ENCODE results near the gene MAPK8IP1. TPM values are rescaled to one million over a fixed set of nuclear protein-coding genes. Genes with fewer than 3 reads are reported as not detected.

MAPK8IP1 gene
- total RNA-seq, 4 donors from 2014 or later: 1.9 to 11.1 (median 2.6) TPM

- H3K36me3 ChIP-seq: peaks cover 0 to 37% (median 15%) of the 10 kb centered on the region in 4 donors
- in situ Hi-C loops (cut with MboI; ENCODE audit: low pct_ligation_motif_present in 1 of 4, low pct_unique_long_range_greater_than_20kb in 1 of 4, low sequenced_read_pairs in 3 of 4) (no loop called here), intact Hi-C loops (cut with DNase I; ENCODE audit: low total_unique reads) (no loop called here)
- H3K27ac ChIP-seq: no peak overlapping the region
- DNase-seq: no peak
- TF ChIP-seq CTCF (IDR thresholded peaks at IDR 0.05): no peak
- no peak for TF ChIP-seq POLR2A (IDR thresholded peaks at IDR 0.05)
- no peak for TF ChIP-seq POLR2AphosphoS5 (IDR thresholded peaks at IDR 0.05)
- TF ChIP-seq EP300 (IDR thresholded peaks at IDR 0.05; ENCODE audit: low read depth): no peak
- no peaks in the 10 kb centered on the region for H3K9me3 ChIP-seq
- no peaks in the 10 kb centered on the region for H3K27me3 ChIP-seq
- 83% methylated on average over 12 of the region's 12 CpGs; no CpG with 5 or more reads in 1 of the 2 donors for WGBS, 2 donors (ENCODE audit: low coverage in 1 of 2)
- no peak overlapping the region for H3K4me3 ChIP-seq
- H3K4me1 ChIP-seq: peaks cover 7 to 10% (median 9%) of the 10 kb centered on the region in 4 donors
These were observed 49.3 kb downstream of the MAPK8IP1 start for GRCh38 chr11:45934580-45935318.

- Histone ChIP-seq H3K4me1 (peaks cover 1 to 3% (median 3%) of the 10 kb centered on the region in 4 donors), H3K4me3 (no peak overlapping the region), H3K36me3 (peaks cover 0 to 37% (median 15%) of the 10 kb centered on the region in 4 donors), H3K27me3 (no peaks in the 10 kb centered on the region), H3K27ac (no peak overlapping the region), H3K9me3 (no peaks in the 10 kb centered on the region)
- no peak for TF ChIP-seq POLR2AphosphoS5 (IDR thresholded peaks at IDR 0.05)
- no peak for TF ChIP-seq POLR2A (IDR thresholded peaks at IDR 0.05)
- no peak for TF ChIP-seq EP300 (IDR thresholded peaks at IDR 0.05; ENCODE audit: low read depth)
- no peak for TF ChIP-seq CTCF (IDR thresholded peaks at IDR 0.05)
- in situ Hi-C loops (cut with MboI; ENCODE audit: low pct_ligation_motif_present in 1 of 4, low pct_unique_long_range_greater_than_20kb in 1 of 4, low sequenced_read_pairs in 3 of 4) (no loop called here), intact Hi-C loops (cut with DNase I; ENCODE audit: low total_unique reads) (no loop called here)
- no peak for DNase-seq
- 79 to 82% methylated on average over 7 to 8 of the region's 8 CpGs for WGBS, 2 donors (ENCODE audit: low coverage in 1 of 2)
These were observed 50.1 kb downstream of the MAPK8IP1 start for GRCh38 chr11:45935349-45936064.

DNA sequence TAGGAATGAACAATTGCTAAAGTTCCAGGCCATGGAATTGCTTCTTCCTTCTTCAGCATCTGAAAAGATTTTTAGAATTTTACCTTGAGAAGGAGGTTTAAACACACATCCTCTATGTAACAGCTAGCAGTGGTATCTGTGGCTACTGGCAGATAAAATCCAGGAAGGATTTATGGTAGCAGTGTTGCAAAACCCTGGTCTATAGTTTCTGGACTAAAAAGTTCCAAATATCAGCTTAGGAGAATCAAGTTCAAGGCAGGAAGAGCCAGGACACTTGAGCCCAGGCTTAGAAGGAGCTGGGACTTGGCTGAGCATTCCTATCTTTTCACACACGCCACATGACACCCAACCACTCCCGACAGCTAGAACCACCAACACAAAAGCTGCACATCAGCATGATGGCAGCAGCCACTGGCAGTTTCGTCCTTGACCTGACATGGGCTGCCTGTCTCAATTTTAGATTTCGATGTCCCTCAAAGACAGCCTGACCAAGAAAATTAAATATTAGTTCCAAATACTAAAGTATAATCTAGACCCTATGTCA lies 51.1 kb downstream of the MAPK8IP1 start:
- DNase-seq: no peak
- intact Hi-C loops (cut with DNase I; ENCODE audit: low total_unique reads) (no loop called here), in situ Hi-C loops (cut with MboI; ENCODE audit: low pct_ligation_motif_present in 1 of 4, low pct_unique_long_range_greater_than_20kb in 1 of 4, low sequenced_read_pairs in 3 of 4) (no loop called here)
- no peak for TF ChIP-seq POLR2A (IDR thresholded peaks at IDR 0.05)
- H3K27ac ChIP-seq: no peak overlapping the region
- no peaks in the 10 kb centered on the region for H3K9me3 ChIP-seq
- H3K27me3 ChIP-seq: no peaks in the 10 kb centered on the region
- WGBS, 2 donors (ENCODE audit: low coverage in 1 of 2): 89% methylated on average over 4 of the region's 4 CpGs; no CpG with 5 or more reads in 1 of the 2 donors
- H3K4me3 ChIP-seq: no peak overlapping the region
- peaks cover 0 to 37% (median 15%) of the 10 kb centered on the region in 4 donors for H3K36me3 ChIP-seq
- no peaks in the 10 kb centered on the region for H3K4me1 ChIP-seq

- in situ Hi-C loops (cut with MboI; ENCODE audit: low pct_ligation_motif_present in 1 of 4, low pct_unique_long_range_greater_than_20kb in 1 of 4, low sequenced_read_pairs in 3 of 4) (no loop called here), intact Hi-C loops (cut with DNase I; ENCODE audit: low total_unique reads) (no loop called here)
- 96% methylated on average over 10 of the region's 10 CpGs; no CpG with 5 or more reads in 1 of the 2 donors for WGBS, 2 donors (ENCODE audit: low coverage in 1 of 2)
- Histone ChIP-seq H3K36me3 (peaks cover 0 to 37% (median 15%) of the 10 kb centered on the region in 4 donors), H3K27me3 (no peaks in the 10 kb centered on the region), H3K4me1 (no peaks in the 10 kb centered on the region), H3K9me3 (no peaks in the 10 kb centered on the region), H3K4me3 (no peak overlapping the region), H3K27ac (no peak overlapping the region)
- no peak for TF ChIP-seq POLR2A (IDR thresholded peaks at IDR 0.05)
- TF ChIP-seq EP300 (IDR thresholded peaks at IDR 0.05; ENCODE audit: low read depth): no peak
- TF ChIP-seq POLR2AphosphoS5 (IDR thresholded peaks at IDR 0.05): no peak
- no peak for TF ChIP-seq CTCF (IDR thresholded peaks at IDR 0.05)
- no peak for DNase-seq
These were observed 52.5 kb downstream of the MAPK8IP1 start for GRCh38 chr11:45937916-45938315.

Data from transverse colon (tissue), 4 donors.